IMR-90 (cell line): ENCODE measurements around the gene ZNF546.

Experiments used
- CHD1 ChIP-seq: IDR thresholded peaks from 2 replicates; pipeline ENCODE4 v1.6.1; 2012; ENCODE audit warnings: low read depth, low read length, improper control_type of control experiment
- CTCF ChIP-seq: conservative IDR thresholded peaks from 2 replicates; pipeline ENCODE4 v1.5.1; 2012; ENCODE audit warnings: mild to moderate bottlenecking, low read depth, low read length, improper control_type of control experiment
- ELK1 ChIP-seq: fragments of 150-350 bp; IDR thresholded peaks from 2 replicates; pipeline ENCODE4 v1.6.1; 2016; ENCODE audit warnings: low read depth, mild to moderate bottlenecking, low read length, moderate library complexity, borderline replicate concordance
- FOS ChIP-seq: fragments of 150-350 bp; IDR thresholded peaks from 2 replicates; pipeline ENCODE4 v1.6.1; 2016; ENCODE audit warnings: low read depth, low read length
- MAZ ChIP-seq: IDR thresholded peaks from 2 replicates; pipeline ENCODE4 v1.6.1; 2012; ENCODE audit warnings: low read depth, mild to moderate bottlenecking, low read length, improper control_type of control experiment, moderate library complexity, borderline replicate concordance
- MXI1 ChIP-seq: IDR thresholded peaks from 2 replicates; pipeline ENCODE4 v1.6.1; 2012; ENCODE audit warnings: low read depth, mild to moderate bottlenecking, low read length, moderate library complexity, borderline replicate concordance
- POLR2A ChIP-seq: IDR thresholded peaks from 2 replicates; pipeline ENCODE4 v1.6.1; 2012; ENCODE audit warnings: mild to moderate bottlenecking, low read depth, low read length
- RAD21 ChIP-seq: IDR thresholded peaks from 2 replicates; pipeline ENCODE4 v1.6.1; 2012; ENCODE audit warnings: low read length, improper control_type of control experiment
- SMC3 ChIP-seq: fragments of 150-350 bp; IDR thresholded peaks from 2 replicates; pipeline ENCODE4 v1.6.1; 2016; ENCODE audit warnings: low read depth, mild to moderate bottlenecking, antibody characterized with exemption, low read length, moderate library complexity

GRCh38 chr19:40057166-40057565, 60.3 kb downstream of the ZNF546 start:
- no peak for TF ChIP-seq CTCF
- TF ChIP-seq MXI1: no peak
- no peak for TF ChIP-seq SMC3
- no peak for TF ChIP-seq RAD21
- no peak for TF ChIP-seq POLR2A
- no peak for TF ChIP-seq CHD1
- no peak for TF ChIP-seq FOS
- no peak for TF ChIP-seq MAZ
- no peak for TF ChIP-seq ELK1
